ENCODE data around the gene FBXO27.
"Not testable (repeated sequence)": the region's sequence is repeated elsewhere in the genome, so short reads cannot be mapped to it uniquely, and the experiment has no call there.

FBXO27 gene

DNA sequence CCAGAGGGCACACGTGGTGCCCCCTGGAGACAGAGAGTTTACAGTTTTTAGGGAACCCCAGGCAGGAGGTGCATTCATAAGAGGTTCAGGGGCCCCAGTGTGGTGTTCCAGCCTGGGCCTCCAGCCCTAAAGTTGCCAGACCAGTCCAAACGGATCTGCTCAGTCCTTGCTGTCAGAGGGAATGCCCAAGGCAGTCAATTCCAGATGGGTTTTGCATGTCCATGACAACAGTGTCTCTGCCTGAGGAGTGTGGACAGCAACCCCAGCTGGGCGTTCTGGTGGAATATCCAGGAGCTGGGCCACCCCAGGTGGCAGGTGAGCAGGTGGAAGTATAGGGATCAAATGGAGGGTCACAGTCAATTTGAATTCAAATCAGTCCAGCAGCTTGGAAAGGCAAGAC lies 25.3 kb downstream of the FBXO27 start:
- Histone ChIP-seq H3K36me3 (ENCODE audit: insufficient read depth, low read length) (no peaks in the 10 kb centered on the region), H3K4me3 (no peak overlapping the region), H3K9me3 (ENCODE audit: low read depth, low read length) (no peaks in the 10 kb centered on the region), H3K27ac (no peak overlapping the region), H3K9ac (ENCODE audit: insufficient read length) (no peak overlapping the region)
- no peak for TF ChIP-seq EZH2 (IDR thresholded peaks at IDR 0.05)
- TF ChIP-seq POLR2AphosphoS5 (IDR thresholded peaks at IDR 0.05; ENCODE audit: borderline replicate concordance, low read depth, low read length), result no peak
- no peak for TF ChIP-seq FOXP2 (optimal IDR thresholded peaks at IDR 0.05; ENCODE audit: control extremely low read depth, extremely low read length, insufficient read depth)
- no peak for DNase-seq (ENCODE audit: low read depth, low spot score)

DNA sequence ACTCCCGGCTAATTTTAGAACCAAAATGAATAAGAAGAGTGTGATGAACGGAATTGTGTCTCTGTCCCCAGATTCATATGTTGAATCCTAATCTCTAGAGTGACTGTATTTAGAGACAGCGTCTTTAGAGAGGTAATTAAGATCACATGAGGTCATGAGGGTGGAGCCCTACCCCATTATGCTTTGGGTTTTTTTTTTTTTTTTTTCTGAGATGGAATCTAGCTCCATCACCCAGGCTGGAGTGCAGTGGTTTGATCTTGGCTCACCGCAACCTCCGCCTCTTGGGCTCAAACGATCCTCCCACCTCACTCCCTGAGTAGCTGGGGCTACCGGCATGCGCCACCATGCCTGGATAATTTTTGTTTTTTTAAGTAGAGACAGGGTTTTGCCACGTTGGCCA lies 27.9 kb downstream of the FBXO27 start:
- no peak for DNase-seq (ENCODE audit: low read depth, low spot score)
- Histone ChIP-seq H3K27ac (no peak overlapping the region), H3K4me3 (no peak overlapping the region), H3K9me3 (ENCODE audit: low read depth, low read length) (no peaks in the 10 kb centered on the region), H3K36me3 (ENCODE audit: insufficient read depth, low read length) (no peaks in the 10 kb centered on the region), H3K9ac (ENCODE audit: insufficient read length) (no peak overlapping the region)
- TF ChIP-seq EZH2 (IDR thresholded peaks at IDR 0.05) (no peak), POLR2AphosphoS5 (IDR thresholded peaks at IDR 0.05; ENCODE audit: borderline replicate concordance, low read depth, low read length) (no peak), FOXP2 (optimal IDR thresholded peaks at IDR 0.05; ENCODE audit: control extremely low read depth, extremely low read length, insufficient read depth) (no peak)

- no peak for TF ChIP-seq EZH2 (IDR thresholded peaks at IDR 0.05)
- TF ChIP-seq FOXP2 (optimal IDR thresholded peaks at IDR 0.05; ENCODE audit: control extremely low read depth, extremely low read length, insufficient read depth), result no peak
- TF ChIP-seq POLR2AphosphoS5 (IDR thresholded peaks at IDR 0.05; ENCODE audit: borderline replicate concordance, low read depth, low read length), result no peak
- Histone ChIP-seq H3K4me3 (no peak overlapping the region), H3K36me3 (ENCODE audit: insufficient read depth, low read length) (no peaks in the 10 kb centered on the region), H3K27ac (no peak overlapping the region), H3K9me3 (ENCODE audit: low read depth, low read length) (no peaks in the 10 kb centered on the region), H3K9ac (ENCODE audit: insufficient read length) (no peak overlapping the region)
- DNase-seq (ENCODE audit: low read depth, low spot score), result no peak
Observed at GRCh38 chr19:39003796-39004195, 28.6 kb downstream of the FBXO27 start.

GRCh38 chr19:39003188-39003587 lies 29.2 kb downstream of the FBXO27 start:
- H3K27ac ChIP-seq, result no peak overlapping the region
- TF ChIP-seq EZH2 (IDR thresholded peaks at IDR 0.05) (no peak), POLR2AphosphoS5 (IDR thresholded peaks at IDR 0.05; ENCODE audit: borderline replicate concordance, low read depth, low read length) (no peak), FOXP2 (optimal IDR thresholded peaks at IDR 0.05; ENCODE audit: control extremely low read depth, extremely low read length, insufficient read depth) (no peak)
- DNase-seq (ENCODE audit: low read depth, low spot score), result no peak
- no peak overlapping the region for H3K9ac ChIP-seq (ENCODE audit: insufficient read length)
- H3K4me3 ChIP-seq, result no peak overlapping the region
- no peaks in the 10 kb centered on the region for H3K9me3 ChIP-seq (ENCODE audit: low read depth, low read length)
- no peaks in the 10 kb centered on the region for H3K36me3 ChIP-seq (ENCODE audit: insufficient read depth, low read length)

GRCh38 chr19:39001041-39001440 lies 31.3 kb downstream of the FBXO27 start:
- Histone ChIP-seq H3K9me3 (ENCODE audit: low read depth, low read length) (no peaks in the 10 kb centered on the region), H3K4me3 (no peak overlapping the region), H3K36me3 (ENCODE audit: insufficient read depth, low read length) (no peaks in the 10 kb centered on the region), H3K27ac (no peak overlapping the region), H3K9ac (ENCODE audit: insufficient read length) (no peak overlapping the region)
- no peak for DNase-seq (ENCODE audit: low read depth, low spot score)
- TF ChIP-seq FOXP2 (optimal IDR thresholded peaks at IDR 0.05; ENCODE audit: control extremely low read depth, extremely low read length, insufficient read depth) (no peak), POLR2AphosphoS5 (IDR thresholded peaks at IDR 0.05; ENCODE audit: borderline replicate concordance, low read depth, low read length) (no peak), EZH2 (IDR thresholded peaks at IDR 0.05) (no peak)

DNA sequence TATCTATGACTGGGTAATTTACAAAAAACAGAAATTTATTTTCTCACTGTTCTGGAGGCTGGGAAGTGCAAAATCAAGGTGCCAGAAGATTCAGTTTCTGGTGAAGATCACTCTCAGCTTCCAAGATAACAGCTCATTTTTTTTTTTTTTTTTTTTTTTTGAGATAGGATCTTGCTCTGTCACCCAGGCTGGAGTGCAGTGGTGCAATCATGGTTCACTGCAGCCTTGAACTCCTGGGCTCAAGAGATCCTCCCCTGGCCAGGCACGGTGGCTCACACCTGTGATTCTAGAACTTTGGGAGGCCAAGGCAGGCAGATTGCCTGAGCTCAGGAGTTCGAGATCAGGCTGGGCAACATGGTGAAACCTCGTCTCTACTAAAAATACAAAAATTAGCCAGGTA lies 34.8 kb downstream of the FBXO27 start:
- not testable (repeated sequence) for DNase-seq (ENCODE audit: low read depth, low spot score); H3K27ac ChIP-seq; H3K4me3 ChIP-seq; H3K9me3 ChIP-seq (ENCODE audit: low read depth, low read length); H3K36me3 ChIP-seq (ENCODE audit: insufficient read depth, low read length); H3K9ac ChIP-seq (ENCODE audit: insufficient read length)

DNA sequence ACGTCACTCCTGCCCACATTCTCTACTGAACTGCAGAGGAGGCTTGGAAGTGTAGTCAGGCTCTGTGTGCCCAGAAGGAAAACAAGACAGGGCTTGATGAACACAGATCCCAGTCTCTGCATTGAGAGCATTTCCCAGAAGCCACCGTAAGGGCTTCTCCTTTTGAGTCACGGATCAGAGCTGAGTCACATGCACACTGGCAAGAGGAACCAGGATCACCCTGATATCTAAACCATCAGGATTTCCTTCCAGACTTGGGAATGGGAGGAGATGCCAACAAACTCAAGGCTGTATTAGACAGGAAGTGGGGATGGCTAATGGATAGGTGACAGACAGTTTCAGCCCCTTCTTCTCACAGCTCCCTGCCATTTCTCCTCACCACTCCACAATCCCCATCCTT lies 39.1 kb downstream of the FBXO27 start:
- Histone ChIP-seq H3K9ac (ENCODE audit: insufficient read length) (no peak overlapping the region), H3K4me3 (no peak overlapping the region), H3K9me3 (ENCODE audit: low read depth, low read length) (no peaks in the 10 kb centered on the region), H3K27ac (no peak overlapping the region), H3K36me3 (ENCODE audit: insufficient read depth, low read length) (no peaks in the 10 kb centered on the region)
- no peak for DNase-seq (ENCODE audit: low read depth, low spot score)
- TF ChIP-seq FOXP2 (optimal IDR thresholded peaks at IDR 0.05; ENCODE audit: control extremely low read depth, extremely low read length, insufficient read depth) (no peak), POLR2AphosphoS5 (IDR thresholded peaks at IDR 0.05; ENCODE audit: borderline replicate concordance, low read depth, low read length) (no peak), EZH2 (IDR thresholded peaks at IDR 0.05) (no peak)

- Histone ChIP-seq H3K9me3 (ENCODE audit: low read depth, low read length) (no peaks in the 10 kb centered on the region), H3K36me3 (ENCODE audit: insufficient read depth, low read length) (no peaks in the 10 kb centered on the region), H3K4me3 (no peak overlapping the region), H3K9ac (ENCODE audit: insufficient read length) (no peak overlapping the region), H3K27ac (no peak overlapping the region)
- TF ChIP-seq POLR2AphosphoS5 (IDR thresholded peaks at IDR 0.05; ENCODE audit: borderline replicate concordance, low read depth, low read length) (no peak), EZH2 (IDR thresholded peaks at IDR 0.05) (no peak), FOXP2 (optimal IDR thresholded peaks at IDR 0.05; ENCODE audit: control extremely low read depth, extremely low read length, insufficient read depth) (no peak)
- DNase-seq (ENCODE audit: low read depth, low spot score), result no peak
Observed at GRCh38 chr19:38990949-38991697, 41.2 kb downstream of the FBXO27 start.

DNA sequence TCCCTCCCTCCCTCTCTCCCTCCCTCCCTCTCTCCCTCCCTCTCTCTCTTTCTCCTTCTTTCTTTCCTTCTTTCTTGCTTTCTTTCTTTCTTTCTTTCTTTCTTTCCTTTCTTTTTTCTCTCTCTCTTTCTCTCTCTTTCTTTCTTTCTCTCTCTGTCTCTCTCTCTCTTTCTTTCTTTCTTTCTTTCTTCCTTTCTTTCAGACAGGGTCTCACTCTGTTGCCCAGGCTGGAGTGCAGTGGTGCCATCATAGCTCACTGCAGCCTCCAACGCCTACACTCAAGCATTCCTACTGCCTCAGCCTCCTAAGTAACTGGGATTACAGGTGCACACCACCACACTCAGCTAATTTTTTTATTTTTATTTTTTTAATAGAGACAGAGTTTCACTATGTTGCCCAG lies 42.7 kb downstream of the FBXO27 start:
- not testable (repeated sequence) for H3K9me3 ChIP-seq (ENCODE audit: low read depth, low read length); H3K27ac ChIP-seq; DNase-seq (ENCODE audit: low read depth, low spot score); H3K9ac ChIP-seq (ENCODE audit: insufficient read length); H3K36me3 ChIP-seq (ENCODE audit: insufficient read depth, low read length); H3K4me3 ChIP-seq
